Adrenal gland (tissue), 5 donors: Measurements from ENCODE around the gene TTN.

Source experiments
- POLR2A ChIP-seq, 2 donors: fragments of 450-650 bp; IDR thresholded peaks; one replicate each; pipeline ENCODE4 v1.6.1; 2017; ENCODE audit warnings: antibody characterized with exemption in 2 of 2, mild to moderate bottlenecking in 2 of 2, moderate library complexity in 1 of 2
- TF ChIP-seq, protein P1 (sequence below), 6 experiments: fragments of 450-650 bp in 4 of 6; fragments of 200-600 bp in 2 of 6; sonication (generic) in 1 of 6; IDR thresholded peaks; 1 replicate in 5 of 6; 2 replicates in 1 of 6; pipeline versions ENCODE4 v1.5.1 to v1.8.0; 2016 to 2021; ENCODE audit warnings: antibody characterized with exemption in 6 of 6, mild to moderate bottlenecking in 2 of 6, moderate library complexity in 1 of 6
- donor health status: DM: no; HTN: no; CAD: no.

DNA sequence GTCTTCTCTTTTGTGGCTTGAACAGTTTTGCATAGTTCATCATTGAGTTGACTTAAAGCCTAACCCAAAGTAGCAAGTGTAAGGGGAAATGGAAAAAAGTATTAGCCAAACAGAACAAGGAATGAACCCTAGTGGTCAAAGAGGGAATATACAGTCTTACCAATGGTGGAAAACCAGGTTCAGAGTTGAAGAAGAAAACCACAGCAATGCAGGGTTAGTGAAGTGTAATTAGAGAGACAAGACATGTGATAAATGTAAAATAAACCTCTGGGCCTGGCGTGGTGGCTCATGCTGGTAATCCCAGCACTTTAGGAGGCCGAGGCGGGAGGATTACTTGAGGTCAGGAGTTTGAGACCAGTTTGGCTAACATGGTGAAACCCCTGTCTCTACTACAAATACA is 2.4 kb downstream of the TTN start:
- TF ChIP-seq, protein P1, sequence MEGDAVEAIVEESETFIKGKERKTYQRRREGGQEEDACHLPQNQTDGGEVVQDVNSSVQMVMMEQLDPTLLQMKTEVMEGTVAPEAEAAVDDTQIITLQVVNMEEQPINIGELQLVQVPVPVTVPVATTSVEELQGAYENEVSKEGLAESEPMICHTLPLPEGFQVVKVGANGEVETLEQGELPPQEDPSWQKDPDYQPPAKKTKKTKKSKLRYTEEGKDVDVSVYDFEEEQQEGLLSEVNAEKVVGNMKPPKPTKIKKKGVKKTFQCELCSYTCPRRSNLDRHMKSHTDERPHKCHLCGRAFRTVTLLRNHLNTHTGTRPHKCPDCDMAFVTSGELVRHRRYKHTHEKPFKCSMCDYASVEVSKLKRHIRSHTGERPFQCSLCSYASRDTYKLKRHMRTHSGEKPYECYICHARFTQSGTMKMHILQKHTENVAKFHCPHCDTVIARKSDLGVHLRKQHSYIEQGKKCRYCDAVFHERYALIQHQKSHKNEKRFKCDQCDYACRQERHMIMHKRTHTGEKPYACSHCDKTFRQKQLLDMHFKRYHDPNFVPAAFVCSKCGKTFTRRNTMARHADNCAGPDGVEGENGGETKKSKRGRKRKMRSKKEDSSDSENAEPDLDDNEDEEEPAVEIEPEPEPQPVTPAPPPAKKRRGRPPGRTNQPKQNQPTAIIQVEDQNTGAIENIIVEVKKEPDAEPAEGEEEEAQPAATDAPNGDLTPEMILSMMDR (IDR thresholded peaks at IDR 0.05) = peak; percentile 11 to 43 (median 34)
- TF ChIP-seq POLR2A (IDR thresholded peaks at IDR 0.05) = no peak
